COLO668 (cell line): ENCODE data around the gene JAML.

Experiments
- DNase-seq: peaks from one replicate; lab custom pipeline; 2025; ENCODE audit not compliant: unreplicated experiment; lab: John Stamatoyannopoulos, UW

Gene JAML

DNA sequence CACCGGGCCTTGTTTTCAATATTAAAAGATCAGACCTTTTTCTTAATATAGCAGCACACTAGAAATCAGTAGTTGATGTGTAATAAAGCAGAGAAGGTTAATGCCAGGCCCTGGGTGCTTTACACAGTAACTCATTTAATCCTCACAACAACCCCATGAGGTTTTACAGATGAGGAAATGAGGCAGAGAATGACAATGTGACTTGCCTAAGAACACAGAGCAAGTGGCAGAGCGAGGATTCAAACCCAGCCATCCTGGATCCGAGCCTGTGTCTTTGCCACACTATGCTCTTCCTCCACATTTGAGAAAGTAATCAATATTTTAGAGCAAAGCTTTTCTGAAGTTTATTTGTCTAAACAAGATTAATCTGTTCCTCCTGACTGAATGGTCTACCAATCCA, 7.2 kb downstream of the JAML start:
- DNase-seq: no peak

DNA sequence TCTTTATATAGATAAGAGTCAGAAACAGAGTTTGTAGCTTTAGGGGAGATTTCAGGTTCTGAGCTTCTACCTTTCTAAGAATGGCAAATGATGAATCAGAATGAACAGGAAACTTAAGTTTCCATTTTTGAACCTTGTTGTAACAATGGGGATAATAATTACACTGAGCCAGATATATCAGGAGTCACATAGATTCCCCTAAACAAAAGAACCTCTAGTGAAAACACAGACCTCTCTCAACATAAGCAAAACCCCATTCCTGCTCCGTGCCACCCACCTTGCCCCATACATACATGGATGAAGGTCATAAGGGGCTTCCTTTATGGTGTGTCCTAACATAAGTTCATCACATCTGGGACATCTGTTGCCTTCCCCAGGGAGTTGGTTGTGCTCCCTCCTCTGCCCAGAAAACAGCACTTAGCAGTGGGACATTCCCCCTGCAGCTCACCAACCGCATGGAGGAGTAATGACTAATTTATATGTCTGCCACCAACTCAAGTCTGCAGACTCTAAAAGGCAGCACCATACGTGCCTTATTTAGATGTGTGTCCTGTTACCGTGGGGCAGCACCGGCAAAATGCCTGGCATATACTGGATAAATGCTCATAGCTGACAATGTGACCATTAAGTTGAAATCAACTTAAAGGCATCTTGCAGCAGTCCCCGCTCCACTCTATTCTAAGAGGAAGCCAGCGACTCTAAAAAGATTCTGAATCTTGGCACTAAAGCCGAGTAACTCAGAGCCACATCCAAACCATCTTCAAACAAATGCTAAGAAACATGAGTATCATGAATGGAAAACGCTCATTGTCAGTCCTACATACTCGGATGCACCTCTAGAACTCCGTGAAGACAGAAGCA, 8.0 kb downstream of the JAML start:
- DNase-seq: no peak

DNA sequence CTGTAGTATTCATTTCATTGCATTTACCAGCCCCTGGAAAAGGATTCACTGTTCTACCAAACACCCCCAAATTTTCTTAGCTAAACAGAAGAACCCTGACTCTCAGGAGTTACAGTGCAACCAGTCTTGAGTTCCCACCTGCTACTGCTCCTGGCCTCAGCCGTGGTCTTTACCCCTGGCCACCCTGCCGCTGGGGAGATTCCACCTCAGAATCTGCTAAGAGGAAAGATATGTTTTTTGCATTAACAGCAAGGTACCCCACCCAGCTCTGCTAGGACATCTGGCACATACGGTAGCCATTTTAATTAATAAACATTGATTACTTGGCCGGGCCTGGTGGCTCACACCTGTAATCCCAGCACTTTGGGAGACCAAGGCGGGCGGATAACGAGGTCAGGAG, 9.0 kb downstream of the JAML start:
- DNase-seq: no peak

DNA sequence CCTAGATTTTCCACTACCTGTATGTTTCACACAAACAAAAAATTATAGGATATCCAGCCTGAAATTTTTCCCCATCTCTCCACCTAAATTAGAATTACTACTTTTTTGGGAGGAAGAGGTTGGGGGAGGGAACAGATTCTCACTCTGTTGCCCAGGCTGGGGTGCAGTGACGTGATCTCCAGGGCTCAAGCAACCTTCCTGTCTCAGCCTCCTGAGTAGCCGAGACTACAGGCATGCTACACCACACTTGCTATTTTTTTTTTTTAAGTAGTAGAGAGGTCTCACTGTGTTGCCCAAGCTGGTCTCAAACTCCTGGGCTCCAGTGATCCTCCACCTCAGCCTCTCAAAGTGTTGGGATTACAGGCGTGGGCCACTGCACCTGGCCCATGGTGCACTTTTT, 9.5 kb downstream of the JAML start:
- DNase-seq: no peak

DNA sequence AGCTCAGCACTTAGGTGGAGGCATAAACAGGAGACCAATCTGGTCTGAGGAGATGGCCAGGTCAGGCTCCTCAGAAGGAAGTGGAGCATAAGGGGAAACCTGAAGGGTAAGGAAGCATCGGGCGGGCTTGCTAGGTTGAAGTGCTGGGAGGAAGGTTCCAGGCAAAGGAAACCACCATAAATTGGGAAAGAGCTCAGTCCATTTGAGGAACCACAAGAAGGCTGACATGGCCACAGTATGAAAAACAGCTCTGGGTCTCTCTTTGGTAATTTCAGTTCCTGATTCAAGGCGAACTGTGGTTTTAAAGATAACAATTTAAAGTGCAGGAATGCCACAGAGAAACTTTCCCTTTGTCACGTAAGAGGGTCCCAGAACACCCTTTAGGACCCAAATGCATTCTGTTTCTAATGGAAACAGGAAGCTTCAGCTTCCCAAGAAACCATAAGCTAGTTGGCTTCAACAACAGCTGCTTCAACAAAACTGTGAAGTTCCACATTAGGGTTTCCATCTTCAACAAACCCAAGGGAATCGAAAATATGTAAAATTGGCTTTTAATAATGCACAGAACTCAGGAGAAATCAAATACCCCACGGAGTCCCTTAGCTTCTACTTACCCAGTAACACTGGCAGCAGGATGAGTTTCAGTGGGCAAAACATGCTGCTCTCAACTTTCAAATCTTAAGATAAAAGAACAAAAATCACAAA, 10.4 kb downstream of the JAML start:
- no peak for DNase-seq

DNA sequence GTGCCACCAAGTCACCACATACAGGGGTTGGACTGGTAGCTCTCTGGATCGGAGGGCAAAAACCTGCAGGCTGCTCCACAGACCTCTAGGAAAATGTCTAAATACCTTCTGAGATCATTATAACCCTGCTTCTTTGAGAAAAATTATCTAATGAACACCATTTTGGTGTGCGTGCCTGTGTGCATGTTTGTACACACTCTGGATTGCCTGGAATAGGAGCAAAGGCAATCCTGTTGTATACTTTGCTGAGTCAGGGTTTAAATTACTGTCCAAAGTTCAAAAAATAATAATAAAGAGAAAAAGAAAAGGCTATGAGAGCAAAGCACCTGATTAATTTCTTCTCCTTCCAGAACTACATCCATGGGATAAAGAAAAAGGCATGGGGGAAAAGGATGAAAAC, 11.0 kb downstream of the JAML start:
- no peak for DNase-seq

DNA sequence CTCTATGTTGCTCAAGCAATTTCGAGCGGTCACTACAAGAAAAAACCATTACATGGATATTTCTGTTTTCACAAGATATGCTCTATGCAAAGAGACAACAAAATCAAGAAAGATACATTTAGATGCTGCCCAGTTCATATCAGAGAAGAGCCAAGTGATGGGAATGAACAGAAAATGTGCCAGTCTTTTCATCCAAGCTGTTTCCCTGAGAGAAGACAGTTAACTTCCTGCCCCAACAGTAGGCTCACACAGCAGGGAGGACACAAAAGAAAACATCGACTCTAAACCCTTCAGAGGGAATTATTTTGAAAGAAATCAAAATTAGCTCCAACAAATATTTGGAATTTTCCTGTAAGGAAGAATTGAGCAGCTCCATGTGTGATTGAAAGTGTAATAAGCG, 11.6 kb downstream of the JAML start:
- no peak for DNase-seq

DNA sequence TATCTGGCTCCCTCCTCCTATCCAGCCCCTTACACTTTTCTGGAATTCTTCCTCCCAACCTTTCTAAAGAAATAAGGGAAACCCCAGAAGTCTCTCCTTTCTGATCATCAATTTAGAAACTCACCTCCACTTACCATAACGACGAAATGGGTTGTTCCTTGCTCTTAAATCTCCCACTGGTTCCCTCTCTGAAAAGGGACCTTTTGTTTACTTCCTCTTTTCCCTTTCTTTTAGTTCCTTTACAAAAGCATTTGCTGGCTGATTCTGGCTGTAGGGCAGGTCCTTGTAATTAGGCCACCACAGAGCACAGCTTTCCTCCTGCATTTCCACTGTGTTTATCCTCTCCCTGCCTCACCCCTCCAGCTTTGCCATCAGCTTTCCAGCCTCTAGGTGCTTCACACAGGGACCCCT, 12.0 kb downstream of the JAML start:
- no peak for DNase-seq

DNA sequence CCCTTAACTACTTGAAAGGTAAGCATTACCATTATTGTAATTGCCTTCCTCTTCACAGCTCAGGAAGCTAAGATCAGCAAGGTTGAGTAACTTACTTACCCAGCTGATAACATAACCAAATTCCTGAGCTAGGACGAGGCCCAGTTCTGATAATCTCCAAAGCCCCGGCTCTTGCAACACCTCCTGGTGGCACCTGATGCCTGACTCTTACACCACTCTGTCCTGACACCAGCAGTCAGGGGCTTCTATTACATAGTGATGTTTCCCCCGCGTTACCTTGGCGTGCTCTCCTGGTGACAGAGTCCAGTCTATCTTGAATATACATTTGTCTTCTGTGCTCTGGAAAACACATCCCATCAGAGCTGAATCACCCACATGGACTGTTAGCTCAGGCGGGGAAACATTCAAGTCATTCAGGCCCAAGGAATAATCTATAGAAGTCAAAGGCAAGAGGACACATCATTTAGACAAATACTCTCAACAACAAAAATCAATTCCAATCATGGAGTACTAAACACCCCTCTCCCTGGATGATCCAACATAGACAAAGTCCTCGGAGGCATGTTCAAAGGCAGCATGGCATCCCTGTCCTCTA, 12.6 kb downstream of the JAML start:
- DNase-seq: no peak

DNA sequence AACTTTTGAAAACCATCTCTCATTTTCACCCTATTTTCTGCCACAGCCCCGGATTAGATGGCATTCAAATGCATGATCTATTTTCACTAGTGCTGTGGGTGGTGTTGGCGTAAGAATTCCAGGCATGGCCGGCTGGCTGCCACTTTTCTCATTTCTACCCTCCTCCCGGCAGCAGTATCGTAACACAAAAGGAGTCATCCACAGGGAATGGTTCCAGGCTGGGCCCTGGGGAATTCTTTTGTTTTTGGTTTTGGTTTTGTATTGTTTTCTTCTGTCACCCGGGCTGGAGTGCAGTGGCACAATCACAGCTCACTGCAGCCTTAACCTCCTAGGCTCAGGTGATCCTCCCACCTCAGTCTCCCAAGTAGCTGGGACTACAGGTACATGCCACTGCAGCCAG, 13.8 kb downstream of the JAML start:
- no peak for DNase-seq

DNA sequence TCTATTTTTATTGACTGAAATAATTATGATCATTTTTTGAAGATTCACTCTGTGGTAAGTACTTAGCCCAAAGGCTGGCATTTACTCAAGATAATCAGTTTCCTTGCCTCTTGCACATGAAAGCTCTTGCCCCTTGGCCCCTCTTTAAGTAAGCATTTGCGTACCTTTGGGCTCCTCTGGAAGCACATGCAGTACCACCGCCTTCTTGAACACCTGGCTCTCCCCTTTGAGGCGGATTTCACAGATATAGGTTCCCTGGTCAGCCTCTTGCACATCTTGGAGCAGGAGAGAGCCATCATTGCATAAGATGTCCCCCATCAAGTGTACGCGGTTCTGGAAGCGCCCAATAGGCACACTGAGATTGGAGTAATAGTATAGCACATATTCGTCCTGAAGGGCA, 14.5 kb downstream of the JAML start:
- no peak for DNase-seq

DNA sequence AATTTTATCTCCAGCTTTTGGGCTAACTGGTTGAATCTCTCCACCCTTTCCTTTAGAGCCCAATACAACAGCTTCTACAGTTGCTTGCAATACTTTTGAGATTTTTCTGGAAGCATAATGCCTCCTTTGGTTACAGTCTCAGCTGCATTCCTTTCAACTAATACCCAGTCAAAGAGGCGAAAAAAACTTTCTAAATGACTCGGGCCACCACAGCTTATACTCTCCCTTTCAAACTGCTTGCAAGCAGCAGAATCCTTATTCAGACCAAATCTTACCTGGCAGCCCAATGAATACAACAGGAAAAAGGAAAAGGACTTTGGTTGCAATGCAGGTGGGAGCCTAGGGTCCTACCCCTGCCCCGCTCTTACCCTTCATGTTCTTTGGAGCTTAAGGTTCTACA, 15.8 kb downstream of the JAML start:
- no peak for DNase-seq

DNA sequence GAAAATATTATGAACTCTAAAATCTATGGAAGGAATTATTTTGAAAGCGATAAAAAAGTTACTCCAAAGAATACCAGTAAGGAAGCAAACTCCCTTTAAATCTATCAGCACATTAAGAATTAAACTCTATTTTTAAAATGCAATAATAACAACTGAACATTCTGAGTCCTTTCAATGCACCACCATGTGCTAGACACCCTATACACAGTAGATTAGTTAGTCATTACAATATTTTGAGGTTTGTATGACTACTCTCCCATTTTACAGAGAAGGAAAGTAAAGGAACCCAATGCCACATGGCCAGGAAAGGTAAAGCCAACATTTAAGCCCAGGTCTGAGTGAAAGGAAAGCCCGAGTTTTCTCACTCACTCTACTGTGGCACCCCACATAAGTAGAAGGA, 17.7 kb downstream of the JAML start:
- DNase-seq: no peak

DNA sequence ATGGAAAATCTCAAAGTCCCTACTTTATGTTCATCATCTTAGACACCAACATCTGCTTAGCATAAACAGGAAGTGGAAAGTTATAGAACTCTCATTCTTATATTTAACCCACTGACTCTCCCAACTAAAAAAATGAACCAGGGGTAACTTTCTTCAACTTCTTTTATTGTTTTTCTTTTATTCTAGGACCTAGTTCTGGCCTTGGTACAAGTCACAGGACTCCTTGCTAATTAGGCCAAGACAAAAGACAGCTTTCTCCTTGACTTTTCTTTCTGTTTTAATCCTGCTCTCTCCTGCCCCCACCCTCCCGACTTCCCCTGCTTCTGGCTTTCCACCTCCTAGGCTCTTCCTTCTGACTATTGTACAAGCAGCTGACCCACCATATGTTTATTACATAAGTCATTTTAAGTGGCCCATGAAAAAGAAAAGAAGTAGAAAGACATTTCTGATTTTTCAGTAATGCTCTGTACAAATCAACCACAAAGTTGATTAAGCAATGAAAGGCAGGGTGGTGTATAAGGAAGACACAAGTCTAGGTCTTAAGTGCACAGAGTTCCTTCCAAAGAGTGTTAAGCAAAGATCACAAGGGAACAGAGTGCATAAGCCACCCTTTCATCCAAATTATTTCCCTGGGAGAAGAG, 18.3 kb downstream of the JAML start:
- no peak for DNase-seq

DNA sequence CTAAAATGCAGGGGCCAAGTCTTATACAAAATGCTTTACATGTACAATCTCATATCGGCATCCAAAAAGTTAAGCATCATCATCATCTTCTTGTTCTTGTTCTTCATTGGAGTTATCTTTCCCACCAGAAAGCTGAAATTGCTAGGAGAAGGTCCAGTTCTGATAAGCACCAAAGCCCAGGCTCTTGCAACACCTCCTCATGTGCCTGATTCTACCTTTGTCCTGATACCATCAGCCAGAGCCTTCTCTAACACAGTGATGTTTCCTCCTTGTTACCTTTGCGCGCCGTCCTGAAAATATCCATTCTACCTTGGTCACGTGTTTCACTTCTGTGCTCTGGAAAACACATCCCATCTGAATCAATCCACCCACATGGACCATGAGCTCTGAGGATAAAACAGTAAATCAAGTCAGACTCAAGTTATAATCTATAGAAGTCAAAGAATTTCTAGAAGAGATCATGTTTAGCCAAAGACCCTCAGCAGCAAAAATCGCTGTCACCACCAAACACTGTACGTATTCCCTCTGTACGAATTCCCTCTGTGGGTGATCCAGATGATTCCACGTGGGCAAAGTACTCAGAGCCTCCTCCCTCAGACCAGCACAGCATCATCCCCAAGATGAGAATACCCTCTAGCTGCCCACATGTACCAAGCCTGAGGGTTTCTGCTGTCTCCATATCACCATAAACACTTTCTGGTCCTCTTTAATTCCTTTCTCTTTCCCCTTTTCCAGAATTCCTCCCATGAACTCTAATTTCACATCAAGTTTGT, 19.0 kb downstream of the JAML start:
- no peak for DNase-seq

DNA sequence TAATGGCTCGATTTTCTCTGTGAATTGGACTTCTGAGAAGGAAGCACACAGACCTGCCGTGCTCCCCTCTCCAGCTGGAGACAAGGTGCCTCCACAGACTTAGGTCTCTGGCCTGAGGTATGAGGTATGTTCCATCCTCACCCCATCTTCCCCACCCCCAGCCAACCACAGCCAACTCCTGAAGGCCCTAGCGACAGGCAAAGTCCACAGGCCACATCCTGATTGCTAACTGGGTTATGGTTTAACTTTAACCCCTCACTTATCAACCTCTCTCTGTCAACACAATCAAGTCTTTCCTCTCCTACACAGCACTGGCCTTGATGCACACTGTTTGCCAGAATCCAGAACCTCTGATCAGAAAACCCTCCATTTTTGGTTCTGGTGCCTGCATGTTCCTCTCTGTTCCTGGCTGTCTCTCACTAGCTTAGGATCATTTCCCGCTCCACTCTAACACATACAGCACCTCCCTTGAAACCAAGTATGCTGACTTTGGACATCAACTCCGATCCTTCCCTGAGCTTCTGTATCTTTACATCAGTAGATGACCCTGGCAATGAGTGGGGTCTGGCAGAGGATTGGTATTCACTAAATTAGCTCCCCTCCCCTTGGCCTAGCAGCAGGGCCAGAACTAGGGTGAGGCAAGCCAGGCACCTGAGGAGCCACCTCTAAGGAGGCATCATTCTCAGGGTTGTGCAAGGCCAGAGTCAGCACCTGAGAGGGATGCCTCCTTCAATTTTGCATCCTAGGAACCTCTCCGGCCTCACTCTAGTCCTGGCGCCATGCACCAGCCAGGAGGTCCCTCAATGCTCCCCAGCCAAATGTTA, 22.0 kb downstream of the JAML start:
- DNase-seq: no peak

DNA sequence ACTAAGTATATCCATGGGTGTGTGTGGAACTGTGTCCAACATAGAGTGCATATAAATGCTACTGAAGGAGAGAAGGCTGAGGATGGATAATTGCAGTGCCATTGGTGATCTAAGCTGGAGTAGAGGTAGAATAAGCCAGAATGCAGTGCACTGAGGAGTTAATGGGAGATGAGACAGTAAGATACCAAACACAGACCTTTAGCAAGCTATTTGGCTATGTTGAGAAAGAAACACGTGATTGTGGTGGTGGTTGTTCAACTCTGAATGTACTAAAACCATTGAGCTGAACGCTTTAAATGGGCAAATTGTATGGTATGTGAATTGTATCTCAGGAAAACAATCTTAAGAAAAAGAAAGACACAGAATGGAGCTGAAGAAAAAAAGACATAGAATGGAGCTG, 22.8 kb downstream of the JAML start:
- no peak for DNase-seq

DNA sequence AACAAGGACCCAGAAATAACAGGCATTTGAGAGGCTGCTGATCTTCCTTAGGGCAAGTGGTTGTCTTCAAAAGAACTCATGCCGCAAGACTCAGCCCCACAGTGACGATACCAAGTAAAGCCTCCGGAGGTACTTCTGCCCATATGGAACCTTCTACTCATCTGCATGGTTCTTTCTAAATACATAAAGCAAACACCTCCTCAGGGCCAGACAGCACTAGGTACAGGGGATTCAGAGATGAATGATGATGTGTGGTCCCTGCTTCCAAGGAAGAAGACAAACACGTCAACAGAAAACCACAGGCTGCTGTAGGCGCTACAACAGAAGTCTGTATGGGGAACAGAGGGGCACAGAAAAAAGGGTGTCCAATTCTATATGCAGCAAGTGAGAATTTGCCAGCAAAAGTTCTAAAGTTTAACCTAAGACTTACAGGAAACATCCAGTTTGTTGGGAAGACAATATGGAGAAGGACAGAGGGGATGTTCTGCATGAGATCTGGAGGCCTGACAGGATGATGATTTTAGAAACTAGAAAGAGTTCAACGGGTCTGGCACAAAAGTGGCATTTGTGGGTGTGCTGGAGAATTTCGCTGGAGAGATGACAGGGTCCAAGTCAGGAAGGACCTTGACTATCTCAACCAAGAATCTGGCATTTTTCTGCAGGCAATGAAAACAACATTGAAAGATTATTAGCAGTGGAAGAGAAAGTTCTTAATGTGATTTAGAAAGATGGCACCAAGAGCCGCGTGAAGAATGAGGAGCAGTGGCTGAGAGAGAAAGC, 23.7 kb downstream of the JAML start:
- no peak for DNase-seq

DNA sequence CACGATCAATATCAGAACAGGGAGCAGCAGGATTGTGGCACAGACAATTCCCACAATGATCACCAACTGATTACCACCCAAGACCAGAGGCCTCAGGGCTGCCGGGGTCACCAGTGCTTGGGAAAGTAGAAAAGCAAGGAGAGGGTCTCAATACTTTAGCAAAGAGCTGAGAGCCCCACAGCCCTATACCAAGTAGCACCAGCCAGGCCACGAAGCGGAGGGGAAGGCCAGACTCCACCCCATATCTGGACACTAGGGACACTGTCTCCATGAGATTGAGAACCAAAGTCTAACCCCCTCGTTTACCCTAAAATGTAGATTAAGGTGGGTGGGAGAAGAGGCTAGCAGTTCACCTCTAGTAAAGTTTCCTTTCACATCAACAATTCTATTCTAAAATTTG, 24.3 kb downstream of the JAML start:
- no peak for DNase-seq
